Thyroid gland (tissue), 4 donors: ENCODE results near the gene PRIMPOL. TPM values are rescaled to one million over a fixed set of nuclear protein-coding genes. Genes with fewer than 3 reads are reported as not detected.
"Not testable (repeated sequence)": the region's sequence is repeated elsewhere in the genome, so short reads cannot be mapped to it uniquely, and the experiment has no call there.

Experiments used
- DNase-seq, 2 donors: peaks; one replicate each; pipeline ENCODE4 v3.0.0-alpha.2; 2019
- H3K27ac ChIP-seq, 3 donors: fragments of 200-600 bp; sonication (generic); 1 replicate in 2 of 3; 2 replicates in 1 of 3; pipeline ENCODE4 v1.5.1; 2016 to 2019; ENCODE audit warnings: mild to moderate bottlenecking in 1 of 3, moderate library complexity in 1 of 3
- H3K27me3 ChIP-seq: fragments of 200-600 bp; sonication (generic); one replicate; pipeline ENCODE4 v1.5.1; 2019
- H3K36me3 ChIP-seq, 2 donors: fragments of 200-600 bp; sonication (generic); one replicate each; pipeline ENCODE4 v1.5.1; 2016 to 2019
- H3K4me1 ChIP-seq, 2 donors: fragments of 200-600 bp; sonication (generic); one replicate each; pipeline ENCODE4 v1.5.1; 2017 to 2019
- H3K4me3 ChIP-seq, 3 donors: fragments of 200-600 bp; sonication (generic); replicated peaks in 1 of 3; 1 replicate in 2 of 3; 2 replicates in 1 of 3; pipeline ENCODE4 v1.5.1; 2016; ENCODE audit warnings: mild to moderate bottlenecking in 1 of 3
- H3K9me3 ChIP-seq: fragments of 200-600 bp; sonication (generic); one replicate; pipeline ENCODE4 v1.5.1; 2017
- POLR2A ChIP-seq, 2 donors: fragments of 450-650 bp; IDR thresholded peaks; one replicate each; pipeline ENCODE4 v1.6.1; 2017; ENCODE audit warnings: antibody characterized with exemption in 2 of 2, mild to moderate bottlenecking in 2 of 2, moderate library complexity in 1 of 2
- WGBS, 2 donors: methylation state at CpG; one replicate each; pipeline ENCODE4 v1.1.5; 2017; 5-methylcytosine and 5-hydroxymethylcytosine counted together
- intact Hi-C: fragments of 100-400 bp; cut with DNase I; formaldehyde crosslinking; loops from one replicate; pipeline ENCODE4 v1.15.1; 2023
- total RNA-seq, 4 donors: library from RNA; depleted of rRNA; stranded (reverse); fragments of >200 nt; gene quantifications; one replicate each; pipeline ENCODE4 v1.2.3, GENCODE V29; 2016
- TF ChIP-seq, protein P1 (sequence below), 6 experiments: fragments of 200-600 bp in 3 of 6; fragments of 450-650 bp in 3 of 6; sonication (generic) in 3 of 6; IDR thresholded peaks; one replicate each; pipeline ENCODE4 v1.5.1; 2016 to 2019; ENCODE audit warnings: antibody characterized with exemption in 6 of 6, mild to moderate bottlenecking in 2 of 6, inconsistent platforms in 1 of 6, moderate library complexity in 1 of 6

PRIMPOL gene
- total RNA-seq, 4 donors from 2014 or later, result 14.4 to 29.4 (median 22.3) TPM

- Histone ChIP-seq H3K4me3 (no peak overlapping the region), H3K9me3 (no peaks in the 10 kb centered on the region), H3K27me3 (no peaks in the 10 kb centered on the region), H3K36me3 (no peaks in the 10 kb centered on the region), H3K27ac (no peak overlapping the region), H3K4me1 (no peaks in the 10 kb centered on the region)
- DNase-seq, result no peak
- WGBS, 2 donors, result 78 to 81% methylated on average over 3 of the region's 3 CpGs
- TF ChIP-seq POLR2A (IDR thresholded peaks at IDR 0.05), result no peak
- TF ChIP-seq, protein P1, sequence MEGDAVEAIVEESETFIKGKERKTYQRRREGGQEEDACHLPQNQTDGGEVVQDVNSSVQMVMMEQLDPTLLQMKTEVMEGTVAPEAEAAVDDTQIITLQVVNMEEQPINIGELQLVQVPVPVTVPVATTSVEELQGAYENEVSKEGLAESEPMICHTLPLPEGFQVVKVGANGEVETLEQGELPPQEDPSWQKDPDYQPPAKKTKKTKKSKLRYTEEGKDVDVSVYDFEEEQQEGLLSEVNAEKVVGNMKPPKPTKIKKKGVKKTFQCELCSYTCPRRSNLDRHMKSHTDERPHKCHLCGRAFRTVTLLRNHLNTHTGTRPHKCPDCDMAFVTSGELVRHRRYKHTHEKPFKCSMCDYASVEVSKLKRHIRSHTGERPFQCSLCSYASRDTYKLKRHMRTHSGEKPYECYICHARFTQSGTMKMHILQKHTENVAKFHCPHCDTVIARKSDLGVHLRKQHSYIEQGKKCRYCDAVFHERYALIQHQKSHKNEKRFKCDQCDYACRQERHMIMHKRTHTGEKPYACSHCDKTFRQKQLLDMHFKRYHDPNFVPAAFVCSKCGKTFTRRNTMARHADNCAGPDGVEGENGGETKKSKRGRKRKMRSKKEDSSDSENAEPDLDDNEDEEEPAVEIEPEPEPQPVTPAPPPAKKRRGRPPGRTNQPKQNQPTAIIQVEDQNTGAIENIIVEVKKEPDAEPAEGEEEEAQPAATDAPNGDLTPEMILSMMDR (IDR thresholded peaks at IDR 0.05), result no peak
- intact Hi-C loops, result no loop called here
These were observed 28.0 kb upstream of the PRIMPOL start for GRCh38 chr4:184621518-184621917.

GRCh38 chr4:184624504-184624903 is 25.0 kb upstream of the PRIMPOL start:
- peaks cover 11 to 13% of the 10 kb centered on the region in 2 donors for H3K36me3 ChIP-seq
- H3K27ac ChIP-seq, H3K27me3 ChIP-seq, H3K9me3 ChIP-seq, H3K4me3 ChIP-seq, intact Hi-C loops, DNase-seq, H3K4me1 ChIP-seq: not testable (repeated sequence)
- WGBS, 2 donors, result 98 to 99% methylated on average over 3 of the region's 3 CpGs

DNA sequence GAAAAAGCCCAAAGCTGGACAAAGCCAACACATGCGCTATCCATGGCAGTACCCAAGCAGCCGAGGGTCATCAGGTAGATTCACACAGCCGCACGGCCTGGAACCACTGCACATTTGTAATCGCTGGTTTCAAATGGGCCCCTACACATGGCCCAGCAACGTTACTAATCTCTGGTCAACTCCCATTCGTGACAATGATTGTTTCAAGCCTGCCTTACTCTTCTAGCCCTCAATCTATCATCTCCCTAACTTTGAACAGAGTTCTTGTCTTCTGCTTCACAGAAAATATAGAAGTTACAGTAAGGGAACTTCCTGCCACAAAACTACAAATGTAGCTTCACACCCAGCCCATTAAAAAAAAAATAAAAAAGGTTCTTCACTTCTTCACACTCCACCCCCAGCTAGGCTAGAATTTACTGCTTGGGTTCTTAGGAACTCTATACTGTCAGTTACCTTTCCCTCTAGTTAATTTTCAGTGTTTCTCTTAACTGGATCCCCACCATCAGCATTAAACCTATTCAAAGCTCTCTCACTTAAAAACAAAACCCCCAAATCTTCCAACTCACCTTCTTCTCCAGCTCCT is 24.5 kb upstream of the PRIMPOL start:
- TF ChIP-seq POLR2A (IDR thresholded peaks at IDR 0.05), result no peak
- TF ChIP-seq, protein P1 (IDR thresholded peaks at IDR 0.05), result no peak
- WGBS, 2 donors, result 92 to 96% methylated on average over 7 of the region's 7 CpGs
- Histone ChIP-seq H3K4me3 (no peak overlapping the region), H3K9me3 (no peaks in the 10 kb centered on the region), H3K27me3 (no peaks in the 10 kb centered on the region), H3K36me3 (peaks cover 17% of the 10 kb centered on the region in 2 donors), H3K27ac (no peak overlapping the region), H3K4me1 (no peaks in the 10 kb centered on the region)
- intact Hi-C loops, result no loop called here
- no peak for DNase-seq

DNA sequence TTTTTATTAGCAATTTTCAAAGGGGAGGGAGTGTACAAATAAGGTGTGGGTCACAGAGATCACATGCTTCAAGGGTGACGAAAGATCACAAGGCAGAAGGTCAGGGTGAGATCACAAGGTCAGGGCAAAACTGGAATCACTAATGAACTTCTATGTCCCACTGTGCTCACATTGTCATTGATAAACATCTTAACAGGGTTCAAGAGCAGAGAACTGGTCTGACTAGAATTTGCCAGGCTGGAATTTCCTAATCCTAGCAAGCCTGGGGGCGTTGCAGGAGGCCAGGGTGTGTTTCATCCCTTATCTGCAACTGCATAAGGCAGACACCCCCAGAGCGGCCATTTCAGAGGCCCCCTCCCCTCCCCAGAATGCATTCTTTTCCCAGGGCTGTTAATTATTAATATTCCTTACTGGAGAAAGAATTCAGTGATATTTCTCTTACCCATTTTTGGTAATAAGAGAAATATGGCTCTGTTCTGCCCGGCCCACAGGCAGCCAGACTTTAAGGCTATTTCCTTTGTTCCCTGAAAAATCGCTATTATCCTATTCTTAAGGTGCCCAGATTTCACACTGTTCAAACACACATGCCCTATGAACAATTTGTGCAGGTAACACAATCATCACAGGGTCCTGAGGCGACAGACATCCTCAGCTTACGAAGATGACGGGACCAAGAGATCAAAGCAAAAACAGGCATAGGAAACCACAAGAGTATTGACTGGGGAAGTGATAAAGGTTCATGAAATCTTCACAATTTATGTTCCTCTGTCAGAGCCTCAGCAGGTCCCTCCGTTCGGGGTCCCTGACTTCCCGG is 23.5 kb upstream of the PRIMPOL start:
- intact Hi-C loops, result not testable (repeated sequence)
- WGBS, 2 donors, result 94 to 95% methylated on average over 11 of the region's 11 CpGs

DNA sequence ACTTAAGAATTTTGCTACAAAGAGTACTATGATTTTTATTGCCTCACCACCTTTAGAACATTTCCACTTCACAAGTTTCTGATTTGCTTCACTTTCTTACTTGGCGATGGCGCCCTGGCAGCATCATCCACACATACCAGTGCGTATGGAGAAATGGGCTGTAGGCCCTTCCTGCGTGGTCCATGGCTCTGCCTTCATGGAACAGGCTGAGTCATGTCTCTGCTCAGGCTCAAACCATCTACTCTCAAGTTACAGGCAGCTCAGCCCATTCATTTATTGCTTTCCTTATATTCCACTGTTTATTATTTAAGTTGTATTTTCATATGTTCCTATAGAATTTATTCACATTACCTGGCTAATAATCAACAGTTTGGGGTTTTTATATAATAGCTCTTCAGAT is 21.4 kb upstream of the PRIMPOL start:
- Histone ChIP-seq H3K36me3 (peaks cover 25 to 28% of the 10 kb centered on the region in 2 donors), H3K27me3 (no peaks in the 10 kb centered on the region), H3K4me1 (no peaks in the 10 kb centered on the region), H3K4me3 (no peak overlapping the region), H3K9me3 (no peaks in the 10 kb centered on the region), H3K27ac (no peak overlapping the region)
- intact Hi-C loops, result no loop called here
- no peak for DNase-seq
- TF ChIP-seq POLR2A (IDR thresholded peaks at IDR 0.05), result no peak
- TF ChIP-seq, protein P1 (IDR thresholded peaks at IDR 0.05), result no peak
- WGBS, 2 donors, result 99% methylated on average over 4 of the region's 4 CpGs

More for the DNA sequence above, 23.5 kb upstream of the PRIMPOL start:
- DNase-seq, H3K27ac ChIP-seq, H3K9me3 ChIP-seq, H3K27me3 ChIP-seq, H3K4me3 ChIP-seq, H3K4me1 ChIP-seq: not testable (repeated sequence)
- H3K36me3 ChIP-seq, result peaks cover 22 to 26% of the 10 kb centered on the region in 2 donors

GRCh38 chr4:184632842-184633241 is 16.7 kb upstream of the PRIMPOL start:
- Histone ChIP-seq H3K36me3 (peaks cover 38 to 45% of the 10 kb centered on the region in 2 donors), H3K4me1 (no peaks in the 10 kb centered on the region)

More at GRCh38 chr4:184632842-184633241, 16.7 kb upstream of the PRIMPOL start:
- no peak for DNase-seq
- TF ChIP-seq, protein P1 (IDR thresholded peaks at IDR 0.05), result no peak
- no peak for TF ChIP-seq POLR2A (IDR thresholded peaks at IDR 0.05)
- H3K27ac ChIP-seq, result no peak overlapping the region
- WGBS, 2 donors, result 79 to 97% methylated on average over 1 of the region's 1 CpG
- no peaks in the 10 kb centered on the region for H3K27me3 ChIP-seq
- H3K9me3 ChIP-seq, result no peaks in the 10 kb centered on the region
- intact Hi-C loops, result no loop called here
- H3K4me3 ChIP-seq, result no peak overlapping the region
